ENCODE results near the gene GDF7. TPM values are rescaled to one million over a fixed set of nuclear protein-coding genes. Genes with fewer than 3 reads are reported as not detected.

Gene GDF7
- polyA plus RNA-seq, 1 of the 3 experiments (the other 2 are of a cell fraction): 0.02 TPM

- TF ChIP-seq CTCF (IDR thresholded peaks at IDR 0.05): no peak
- no peak for TF ChIP-seq ELF1 (IDR thresholded peaks at IDR 0.05)
These were observed 25.6 kb upstream of the GDF7 start (continued) for GRCh38 chr2:20641123-20641985.

GRCh38 chr2:20642055-20642971 is 24.6 kb upstream of the GDF7 start:
- TF ChIP-seq RAD21 (IDR thresholded peaks at IDR 0.05; ENCODE audit: low read length) (peak; percentile 96), FOXJ3 (CRISPR knock-in tag; IDR thresholded peaks at IDR 0.05) (no peak), MXI1 (IDR thresholded peaks at IDR 0.05; ENCODE audit: low read depth, low read length) (no peak), RCOR1 (IDR thresholded peaks at IDR 0.05; ENCODE audit: low read length) (peak; percentile 40; the same call in 1 of the 2 replicates), NFIC (IDR thresholded peaks at IDR 0.05; ENCODE audit: borderline replicate concordance) (no peak), GATA2 (CRISPR knock-in tag; IDR thresholded peaks at IDR 0.05) (no peak), CHD2 (IDR thresholded peaks at IDR 0.05; ENCODE audit: low read length, partially characterized antibody) (peak; percentile 57), ELF1 (IDR thresholded peaks at IDR 0.05) (no peak), CTCF (IDR thresholded peaks at IDR 0.05) (peak; percentile 98), YY1 (IDR thresholded peaks at IDR 0.05; ENCODE audit: low read depth) (no peak), TEAD4 (IDR thresholded peaks at IDR 0.05; ENCODE audit: borderline replicate concordance, insufficient read depth) (no peak), GABPA (IDR thresholded peaks at IDR 0.05; ENCODE audit: low read depth) (no peak), EP300 (IDR thresholded peaks at IDR 0.05; ENCODE audit: borderline replicate concordance in 1 of 2, low read depth in 1 of 2, low read length in 1 of 2) (no peak), SMC3 (IDR thresholded peaks at IDR 0.05; ENCODE audit: low read depth, low read length) (peak; percentile 95), IRF3 (IDR thresholded peaks at IDR 0.05; ENCODE audit: low read depth, low read length) (no peak), SIN3A (IDR thresholded peaks at IDR 0.05; ENCODE audit: borderline replicate concordance, low read depth, low read length) (no peak)
- Histone ChIP-seq H3K9me3 (no peaks in the 10 kb centered on the region), H3K9ac (no peak overlapping the region), H3K9me2 (no peaks in the 10 kb centered on the region), H4K20me1 (ENCODE audit: insufficient read depth) (peaks cover 9% of the 10 kb centered on the region), H3K36me3 (replicated peaks in 1 of 2; ENCODE audit: control insufficient read depth in 1 of 2, insufficient read depth in 2 of 2, low read length in 1 of 2) (peaks cover 0 to 15% of the 10 kb centered on the region in 2 experiments), H3K79me2 (ENCODE audit: insufficient read depth) (no peaks in the 10 kb centered on the region), H3F3A (replicated peaks; ENCODE audit: insufficient read depth) (peaks cover 4% of the 10 kb centered on the region), H2AFZ (ENCODE audit: low read depth) (no peak overlapping the region), H3K27me3 (ENCODE audit: insufficient read depth) (no peaks in the 10 kb centered on the region), H3K4me1 (ENCODE audit: control insufficient read depth in 1 of 2, insufficient read depth in 2 of 2, low read depth in 1 of 2, low read length in 1 of 2) (peaks cover 13 to 18% of the 10 kb centered on the region in 2 experiments; a peak in 3 of 4 replicates), H3K4me2 (peak overlapping the region; percentile 22; the same call in 1 of the 2 replicates), H3K27ac (ENCODE audit: low read depth in 2 of 2, low read length in 1 of 2) (no peak overlapping the region), H3K4me3 (ENCODE audit: low read depth in 2 of 2, low read length in 1 of 2) (no peak overlapping the region; a peak in 1 of 4 replicates)
- ChIA-PET POLR2A (interaction anchor here (1.1 to 3.7 kb wide), 3 partner anchors 9 to 231 kb away, joined by 3 to 39 read pairs (median 11); partner anchors contain the start of genes HS1BP3 and RHOB), CTCF (interaction anchor here (0.5 to 10.9 kb wide), 98 partner anchors 9 to 627 kb away, joined by 3 to 188 read pairs (median 5); partner anchors contain the start of genes GDF7, HS1BP3 and RHOB)
- peak; percentile 99 for DNase-seq
- 53% methylated on average over 14 of the region's 26 CpGs for WGBS (ENCODE audit: low lambda C conversion rate)
